Body of pancreas (tissue), 4 donors: ENCODE measurements around the gene ITM2C.

Experiments
- CTCF ChIP-seq, 7 experiments: fragments of 450-650 bp in 4 of 7; fragments of 200-600 bp in 3 of 7; sonication (generic) in 3 of 7; IDR thresholded peaks; one replicate each; pipeline ENCODE4 v1.5.1; 2016 to 2019; ENCODE audit warnings: antibody characterized with exemption in 7 of 7
- POLR2A ChIP-seq, 3 donors: fragments of 450-650 bp; IDR thresholded peaks; one replicate each; pipeline ENCODE4 v1.6.1; 2016; ENCODE audit warnings: antibody characterized with exemption in 3 of 3, mild to moderate bottlenecking in 2 of 3

GRCh38 chr2:230827774-230828271 is 36.9 kb upstream of the ITM2C start:
- TF ChIP-seq CTCF (IDR thresholded peaks at IDR 0.05) (no peak), POLR2A (IDR thresholded peaks at IDR 0.05) (no peak)
